ENCODE results near the gene VAMP4. TPM values are rescaled to one million over a fixed set of nuclear protein-coding genes. Genes with fewer than 3 reads are reported as not detected.
"Not testable (repeated sequence)": the region's sequence is repeated elsewhere in the genome, so short reads cannot be mapped to it uniquely, and the experiment has no call there.

VAMP4 gene
- polyA plus RNA-seq, 6 donors from 2014 or later, result 15.0 to 24.8 (median 19.4) TPM

GRCh38 chr1:171740987-171741871 lies 636 bp downstream of the VAMP4 start:
- Mint-ChIP-seq H3K4me1 (peaks cover 21 to 40% (median 26%) of the 10 kb centered on the region in 3 donors), H3K27ac (peak overlapping the region; percentile 95 to 100 (median 98)), H3K36me3 (peaks cover 6 to 9% of the 10 kb centered on the region in 2 donors), H3K27me3 (no peaks in the 10 kb centered on the region), H3K4me3 (peak overlapping the region; percentile 93 to 100 (median 99)), H3K9me3 (no peaks in the 10 kb centered on the region)
- DNase-seq, result no peak
- ATAC-seq (ENCODE audit: low read depth in 2 of 2), result peak in 1 of 2 donors; percentile 4

DNA sequence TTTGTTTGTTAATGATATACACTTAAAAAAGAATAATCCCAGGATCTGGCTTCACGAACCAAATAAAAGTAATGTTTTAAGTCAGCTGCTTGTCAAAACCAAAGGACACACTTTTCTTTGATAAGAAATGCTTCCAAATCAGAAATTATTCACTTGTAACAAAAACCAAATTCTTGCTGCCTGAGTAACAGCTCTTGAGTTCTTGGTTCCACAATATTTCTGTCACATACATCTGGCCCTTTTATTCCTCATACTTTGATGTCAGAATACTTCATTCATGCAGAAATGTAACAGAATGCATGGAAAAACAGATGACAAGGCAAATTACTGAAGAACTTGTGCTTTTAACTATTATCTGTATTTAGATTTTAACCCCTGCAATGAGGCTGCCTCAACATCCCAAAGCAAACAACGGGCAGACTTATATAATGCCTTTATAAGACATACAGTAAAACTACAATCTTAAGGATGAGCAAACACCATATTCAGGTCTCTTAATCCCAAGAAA lies 1.5 kb downstream of the VAMP4 start:
- peaks cover 21 to 42% (median 26%) of the 10 kb centered on the region in 3 donors for H3K4me1 Mint-ChIP-seq
- H3K4me3 Mint-ChIP-seq, result peak overlapping the region in 6 of 8 donors; percentile 15 to 100 (median 98)
- H3K27me3 Mint-ChIP-seq, result no peaks in the 10 kb centered on the region
- no peaks in the 10 kb centered on the region for H3K9me3 Mint-ChIP-seq
- H3K36me3 Mint-ChIP-seq, result peaks cover 6 to 9% of the 10 kb centered on the region in 2 donors
- H3K27ac Mint-ChIP-seq, result peak overlapping the region in 1 of 6 donors; percentile 99
- no peak for DNase-seq
- ATAC-seq (ENCODE audit: low read depth in 2 of 2), result no peak

GRCh38 chr1:171739656-171740055 lies 2.2 kb downstream of the VAMP4 start:
- Mint-ChIP-seq H3K9me3 (no peaks in the 10 kb centered on the region), H3K4me3 (peak overlapping the region in 3 of 8 donors; percentile 23 to 100 (median 98)), H3K36me3 (peaks cover 6 to 9% of the 10 kb centered on the region in 2 donors), H3K4me1 (peaks cover 21 to 44% (median 26%) of the 10 kb centered on the region in 3 donors), H3K27ac (no peak overlapping the region), H3K27me3 (no peaks in the 10 kb centered on the region)
- ATAC-seq (ENCODE audit: low read depth in 2 of 2), result no peak
- no peak for DNase-seq

GRCh38 chr1:171738911-171739310 lies 3.0 kb downstream of the VAMP4 start:
- peaks cover 6 to 9% of the 10 kb centered on the region in 2 donors for H3K36me3 Mint-ChIP-seq
- H3K27ac Mint-ChIP-seq, result peak overlapping the region in 1 of 6 donors; percentile 69
- ATAC-seq (ENCODE audit: low read depth in 2 of 2) (no peak), DNase-seq (no peak)
- H3K4me3 Mint-ChIP-seq, result peak overlapping the region in 2 of 8 donors; percentile 15 to 98
- no peaks in the 10 kb centered on the region for H3K27me3 Mint-ChIP-seq
- H3K9me3 Mint-ChIP-seq, result no peaks in the 10 kb centered on the region
- H3K4me1 Mint-ChIP-seq, result peaks cover 21 to 44% (median 31%) of the 10 kb centered on the region in 3 donors

- Mint-ChIP-seq H3K27me3 (no peaks in the 10 kb centered on the region), H3K27ac (peak overlapping the region in 1 of 6 donors; percentile 56), H3K9me3 (no peaks in the 10 kb centered on the region), H3K4me1 (peaks cover 6 to 28% (median 7%) of the 10 kb centered on the region in 3 donors), H3K4me3 (no peak overlapping the region), H3K36me3 (peaks cover 9 to 16% of the 10 kb centered on the region in 2 donors)
- no peak for DNase-seq
- ATAC-seq (ENCODE audit: low read depth in 2 of 2), result no peak
These were observed 5.7 kb downstream of the VAMP4 start for GRCh38 chr1:171736196-171736595.

DNA sequence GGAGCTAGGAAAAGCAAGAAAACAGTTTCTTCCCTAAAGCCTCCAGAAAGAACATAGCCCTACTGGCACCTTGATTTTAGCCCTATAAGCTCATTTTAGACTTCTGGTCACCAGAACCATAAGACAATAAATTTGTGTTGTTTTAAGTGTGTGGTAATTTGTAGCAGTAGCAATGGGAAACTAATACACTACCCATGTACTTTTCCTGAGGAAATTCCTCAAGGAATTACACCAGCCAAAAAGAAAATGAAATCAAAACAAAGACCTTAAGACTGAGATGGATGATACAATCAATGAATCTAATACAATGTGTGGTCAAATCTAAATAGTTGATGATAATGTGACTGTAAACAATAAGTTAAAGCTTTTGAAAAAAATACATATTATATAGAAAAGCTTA lies 11.8 kb downstream of the VAMP4 start:
- peaks cover 9 to 22% (median 12%) of the 10 kb centered on the region in 3 donors for H3K4me1 Mint-ChIP-seq
- peaks cover 7 to 32% of the 10 kb centered on the region in 2 donors for H3K36me3 Mint-ChIP-seq
- no peak for DNase-seq
- no peak for ATAC-seq (ENCODE audit: low read depth in 2 of 2)
- H3K27ac Mint-ChIP-seq, result no peak overlapping the region
- no peak overlapping the region for H3K4me3 Mint-ChIP-seq
- H3K9me3 Mint-ChIP-seq, result no peaks in the 10 kb centered on the region
- H3K27me3 Mint-ChIP-seq, result no peaks in the 10 kb centered on the region

DNA sequence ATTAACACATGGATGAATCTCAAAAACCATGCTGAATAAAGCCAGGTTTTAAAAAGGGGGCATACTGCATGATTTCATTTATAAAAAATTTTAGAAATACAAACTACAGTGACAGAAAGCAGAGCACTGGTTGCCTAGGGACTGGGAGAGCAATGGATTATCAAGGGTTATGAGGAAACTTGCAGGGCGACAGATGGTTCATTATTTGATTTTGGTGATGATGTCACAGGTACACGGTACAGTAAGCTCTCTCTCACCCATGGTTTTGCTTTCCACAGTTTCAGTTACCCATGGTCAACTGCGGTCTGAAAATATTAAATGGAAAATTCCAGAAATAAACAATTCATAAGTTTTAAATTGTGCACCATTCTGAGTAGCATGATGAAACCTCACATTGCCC lies 14.1 kb downstream of the VAMP4 start:
- Mint-ChIP-seq H3K36me3 (peaks cover 17 to 38% of the 10 kb centered on the region in 2 donors), H3K27me3 (no peaks in the 10 kb centered on the region), H3K4me1 (peaks cover 9 to 17% (median 12%) of the 10 kb centered on the region in 3 donors), H3K4me3 (no peak overlapping the region), H3K27ac (peak overlapping the region in 1 of 6 donors; percentile 57), H3K9me3 (peaks cover 0 to 13% (median 11%) of the 10 kb centered on the region in 7 donors)
- ATAC-seq (ENCODE audit: low read depth in 2 of 2) (no peak), DNase-seq (no peak)

DNA sequence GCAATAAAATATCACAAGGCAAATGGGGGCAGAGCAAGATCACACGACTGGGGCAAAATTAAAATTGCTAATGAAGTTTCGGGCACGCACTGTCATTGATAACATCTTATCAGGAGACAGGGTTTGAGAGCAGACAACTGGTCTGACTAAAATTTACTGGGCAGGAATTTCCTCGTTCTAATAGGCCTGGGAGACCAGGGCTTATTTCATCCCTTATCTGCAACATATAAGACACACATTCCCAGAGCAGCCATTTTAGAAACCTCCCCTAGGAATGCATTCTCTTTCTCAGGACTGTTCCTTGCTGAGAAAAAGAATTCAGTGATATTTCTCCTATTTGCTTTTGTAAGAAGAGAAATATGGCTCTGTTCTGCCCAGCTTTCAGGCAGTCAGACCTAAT lies 18.7 kb downstream of the VAMP4 start:
- Mint-ChIP-seq H3K4me3 (peak overlapping the region in 1 of 8 donors; percentile 76), H3K36me3 (peaks cover 27 to 39% of the 10 kb centered on the region in 2 donors), H3K27ac (peak overlapping the region in 1 of 6 donors; percentile 54), H3K4me1 (peaks cover 5 to 18% (median 8%) of the 10 kb centered on the region in 3 donors), H3K9me3 (peaks cover 0 to 23% (median 18%) of the 10 kb centered on the region in 7 donors)
- not testable (repeated sequence) for H3K27me3 Mint-ChIP-seq; DNase-seq; ATAC-seq (ENCODE audit: low read depth in 2 of 2)

GRCh38 chr1:171718848-171719247 lies 23.0 kb downstream of the VAMP4 start:
- DNase-seq (no peak), ATAC-seq (ENCODE audit: low read depth in 2 of 2) (no peak)
- H3K27me3 Mint-ChIP-seq, result no peaks in the 10 kb centered on the region
- H3K36me3 Mint-ChIP-seq, result peaks cover 25 to 29% of the 10 kb centered on the region in 2 donors
- peaks cover 0 to 22% (median 17%) of the 10 kb centered on the region in 7 donors for H3K9me3 Mint-ChIP-seq
- no peak overlapping the region for H3K27ac Mint-ChIP-seq
- peaks cover 5 to 15% (median 8%) of the 10 kb centered on the region in 3 donors for H3K4me1 Mint-ChIP-seq
- no peak overlapping the region for H3K4me3 Mint-ChIP-seq

DNA sequence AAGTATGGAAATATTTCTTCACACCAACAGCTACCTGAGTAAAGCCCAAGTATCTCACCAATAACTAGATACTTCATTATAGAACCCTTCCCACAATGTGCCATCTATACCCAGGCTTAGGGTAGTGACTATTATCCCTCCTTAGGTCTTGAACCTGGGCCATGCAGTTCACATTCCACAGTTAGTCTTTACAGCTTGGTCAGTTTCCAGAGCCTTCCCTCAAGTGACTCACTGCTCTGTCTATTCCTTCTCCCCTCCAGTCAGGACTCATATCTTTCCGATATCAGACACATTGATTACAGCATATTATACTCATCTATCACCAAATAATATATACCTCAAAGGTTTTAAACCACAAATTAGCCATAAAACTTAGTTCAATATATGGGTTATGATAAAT lies 23.6 kb downstream of the VAMP4 start:
- H3K36me3 Mint-ChIP-seq, result peaks cover 21 to 24% of the 10 kb centered on the region in 2 donors
- peak overlapping the region in 3 of 6 donors; percentile 26 to 56 (median 42) for H3K27ac Mint-ChIP-seq
- DNase-seq, result no peak
- peaks cover 5 to 15% (median 8%) of the 10 kb centered on the region in 3 donors for H3K4me1 Mint-ChIP-seq
- no peak for ATAC-seq (ENCODE audit: low read depth in 2 of 2)
- H3K4me3 Mint-ChIP-seq, result no peak overlapping the region
- H3K9me3 Mint-ChIP-seq, result peaks cover 0 to 17% (median 10%) of the 10 kb centered on the region in 7 donors
- H3K27me3 Mint-ChIP-seq, result no peaks in the 10 kb centered on the region

DNA sequence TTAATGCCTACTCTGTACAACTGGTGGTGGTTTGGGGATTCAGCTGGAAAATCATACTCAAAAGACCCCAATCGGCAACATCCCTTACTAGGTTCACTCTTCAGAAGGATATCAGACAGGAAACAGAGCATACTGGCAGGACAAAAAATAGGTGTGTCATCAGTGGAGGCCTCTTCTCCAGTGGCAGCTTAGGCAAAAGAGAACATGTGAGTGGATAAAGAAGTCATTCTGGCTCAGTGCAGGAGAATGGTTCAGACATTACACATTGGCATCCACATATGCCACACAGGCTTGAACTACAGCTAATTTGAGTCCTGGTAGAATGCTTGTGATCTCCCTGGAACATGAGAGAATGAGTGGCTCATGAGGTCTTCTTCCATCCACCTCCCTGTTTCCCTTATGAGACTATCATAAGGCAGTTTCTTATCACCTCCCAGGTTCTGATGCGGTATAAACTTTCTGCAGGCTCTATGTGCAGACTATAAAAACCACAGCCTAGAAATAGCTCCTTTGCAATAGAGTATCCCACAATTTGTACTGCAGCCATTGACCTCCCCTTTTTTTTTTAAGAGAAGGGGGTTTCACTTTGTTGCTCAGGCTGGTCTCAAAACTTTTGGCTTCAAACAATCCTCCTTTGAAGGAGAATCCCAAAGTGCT lies 24.7 kb downstream of the VAMP4 start:
- ATAC-seq (ENCODE audit: low read depth in 2 of 2) (no peak), DNase-seq (no peak)
- Mint-ChIP-seq H3K9me3 (peaks cover 0 to 7% (median 4%) of the 10 kb centered on the region in 7 donors), H3K36me3 (peaks cover 14 to 17% of the 10 kb centered on the region in 2 donors), H3K27ac (peak overlapping the region in 2 of 6 donors; percentile 10 to 27), H3K4me1 (peaks cover 5 to 15% (median 8%) of the 10 kb centered on the region in 3 donors), H3K27me3 (no peaks in the 10 kb centered on the region), H3K4me3 (no peak overlapping the region)

DNA sequence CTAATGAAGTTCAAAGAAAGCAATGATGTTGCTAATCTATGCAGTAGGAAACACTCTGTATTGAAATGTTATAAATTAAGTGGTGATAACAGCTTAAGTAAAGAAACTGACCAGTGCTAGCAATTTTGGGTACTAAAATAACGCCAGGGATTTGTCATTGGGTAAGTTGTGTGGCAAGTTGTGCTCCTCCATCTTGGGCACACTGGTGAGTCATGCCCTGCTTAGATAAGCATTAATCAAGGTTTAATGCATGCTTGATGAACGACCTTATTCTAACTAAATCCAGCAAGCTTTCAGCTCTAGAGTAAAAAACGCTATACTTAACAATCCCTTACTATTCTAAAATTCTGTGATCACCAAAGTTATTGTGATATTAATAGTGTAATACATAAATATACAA lies 25.2 kb downstream of the VAMP4 start:
- peaks cover 0 to 6% (median 3%) of the 10 kb centered on the region in 7 donors for H3K9me3 Mint-ChIP-seq
- ATAC-seq (ENCODE audit: low read depth in 2 of 2) (no peak), DNase-seq (no peak)
- no peaks in the 10 kb centered on the region for H3K27me3 Mint-ChIP-seq
- H3K36me3 Mint-ChIP-seq, result peaks cover 14 to 17% of the 10 kb centered on the region in 2 donors
- H3K4me3 Mint-ChIP-seq, result no peak overlapping the region
- peak overlapping the region in 2 of 6 donors; percentile 22 to 27 for H3K27ac Mint-ChIP-seq
- peaks cover 5 to 15% (median 8%) of the 10 kb centered on the region in 3 donors for H3K4me1 Mint-ChIP-seq

GRCh38 chr1:171715813-171716251 lies 26.0 kb downstream of the VAMP4 start:
- H3K4me3 Mint-ChIP-seq, result no peak overlapping the region
- no peaks in the 10 kb centered on the region for H3K27me3 Mint-ChIP-seq
- no peak for DNase-seq
- peaks cover 4 to 10% (median 5%) of the 10 kb centered on the region in 3 donors for H3K4me1 Mint-ChIP-seq
- ATAC-seq (ENCODE audit: low read depth in 2 of 2), result no peak
- peak overlapping the region in 1 of 6 donors; percentile 83 for H3K27ac Mint-ChIP-seq
- H3K36me3 Mint-ChIP-seq, result peaks cover 11% of the 10 kb centered on the region in 2 donors
- peaks cover 0 to 2% (median 0%) of the 10 kb centered on the region in 7 donors for H3K9me3 Mint-ChIP-seq

All from naive B cell (primary cell).